ENCODE measurements around the gene PCED1A.
"Not testable (repeated sequence)": the region's sequence is repeated elsewhere in the genome, so short reads cannot be mapped to it uniquely, and the experiment has no call there.

Gene PCED1A

DNA sequence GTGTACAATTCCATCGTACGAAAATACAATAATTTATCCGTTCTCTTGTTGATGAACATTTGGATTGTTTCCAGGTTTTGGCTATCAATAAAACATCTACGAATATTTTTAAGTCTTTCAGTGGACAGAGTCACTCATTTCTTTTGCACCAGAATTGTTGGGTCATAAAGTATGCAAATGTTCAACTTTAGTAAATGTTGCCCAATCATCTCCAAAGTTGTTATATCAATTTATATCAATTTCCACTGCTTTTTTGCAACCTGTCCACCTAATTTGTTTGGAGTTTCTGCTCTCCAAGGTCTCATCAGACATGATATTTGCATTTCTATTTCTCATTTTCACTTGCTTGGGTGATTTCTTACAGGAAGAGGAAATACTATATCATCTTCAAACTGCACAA, 13.8 kb downstream of the PCED1A start:
- no peak for DNase-seq (ENCODE audit: low read depth)

DNA sequence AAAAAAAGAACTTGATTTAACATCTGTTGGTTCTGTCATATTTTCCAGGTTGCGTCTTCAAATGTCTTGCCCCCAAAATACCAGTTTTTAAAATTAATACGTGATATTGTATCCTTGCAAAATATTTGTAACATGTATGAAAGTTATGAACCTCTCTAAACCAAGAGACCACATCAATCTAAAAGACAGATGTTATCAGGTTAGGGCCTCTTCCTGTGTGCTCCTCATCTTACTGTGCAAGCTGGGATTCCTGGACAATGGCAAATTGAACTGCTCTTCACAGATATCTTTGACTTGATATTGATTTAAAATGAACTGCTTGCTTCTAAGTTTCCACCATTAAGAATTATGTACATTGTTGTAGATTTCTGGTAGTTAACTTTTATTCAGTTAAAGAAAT, 14.7 kb downstream of the PCED1A start:
- no peak for DNase-seq (ENCODE audit: low read depth)

DNA sequence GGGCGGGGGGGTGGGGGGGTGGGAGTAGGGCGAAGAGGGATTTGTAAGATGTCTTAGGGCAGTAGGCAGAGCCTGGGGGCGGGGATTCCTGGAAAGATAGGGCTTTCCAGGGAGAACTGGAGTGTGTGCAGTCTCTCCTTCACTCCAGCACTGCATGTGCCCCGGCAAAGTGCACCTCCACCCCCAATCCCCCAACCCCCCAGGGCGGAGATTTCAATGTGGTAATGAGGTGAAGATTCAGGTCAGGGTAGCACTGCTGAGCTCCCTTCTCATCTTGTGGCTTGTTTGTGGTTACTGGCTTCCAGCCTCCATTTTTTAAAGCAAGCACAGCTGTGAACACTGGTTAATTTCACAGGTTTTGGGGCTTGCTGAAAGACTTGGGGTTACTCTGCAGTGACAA, 18.4 kb downstream of the PCED1A start:
- DNase-seq (ENCODE audit: low read depth), result peak; percentile 23

DNA sequence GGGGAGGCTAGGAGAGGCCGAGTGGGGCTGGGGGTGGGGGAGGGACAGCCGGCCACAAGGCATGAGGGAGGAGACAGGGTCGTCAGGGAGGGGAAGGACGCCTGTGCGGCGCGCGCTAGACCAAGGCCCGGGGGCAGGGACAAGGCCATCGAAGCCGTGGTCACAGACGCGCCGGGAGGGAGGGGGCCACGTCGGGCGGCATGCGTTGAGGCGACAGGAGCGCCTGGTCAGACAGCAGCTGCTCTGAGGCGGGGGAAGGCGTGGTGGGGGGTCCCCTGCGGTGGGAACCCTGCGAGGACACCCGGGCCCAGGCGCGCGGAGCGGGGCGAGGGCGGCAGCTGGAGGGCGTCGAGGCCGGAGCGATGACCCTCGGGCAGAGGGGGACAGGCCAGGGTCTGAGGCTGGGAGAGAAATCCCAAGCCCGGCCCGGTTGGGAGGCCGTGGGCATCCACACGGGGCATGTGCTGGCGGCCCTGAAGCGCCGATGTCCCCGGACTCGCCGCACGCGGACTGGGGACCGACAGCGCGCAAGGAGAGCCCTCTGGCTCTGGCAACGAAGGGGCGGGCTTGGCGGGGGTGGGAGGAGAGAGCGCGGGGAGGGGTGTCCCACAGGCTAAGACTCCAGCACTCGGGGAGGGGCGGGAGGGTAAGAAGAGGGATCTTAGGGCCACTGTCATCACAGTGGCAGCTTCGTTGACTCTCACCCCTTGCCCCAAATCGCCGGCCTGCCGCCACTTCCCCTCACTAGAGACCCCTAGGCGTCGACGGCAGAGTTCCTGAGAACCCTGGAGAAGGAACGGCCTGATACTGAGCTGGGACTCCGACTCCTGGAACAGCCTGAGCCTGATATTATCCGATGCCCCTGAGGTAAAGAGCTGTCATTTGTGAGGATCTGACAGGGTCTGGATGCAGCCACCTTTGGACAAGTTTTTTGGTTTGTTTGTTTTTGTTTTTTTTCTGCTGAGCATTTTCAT, 19.3 kb downstream of the PCED1A start:
- no peak for DNase-seq (ENCODE audit: low read depth)

DNA sequence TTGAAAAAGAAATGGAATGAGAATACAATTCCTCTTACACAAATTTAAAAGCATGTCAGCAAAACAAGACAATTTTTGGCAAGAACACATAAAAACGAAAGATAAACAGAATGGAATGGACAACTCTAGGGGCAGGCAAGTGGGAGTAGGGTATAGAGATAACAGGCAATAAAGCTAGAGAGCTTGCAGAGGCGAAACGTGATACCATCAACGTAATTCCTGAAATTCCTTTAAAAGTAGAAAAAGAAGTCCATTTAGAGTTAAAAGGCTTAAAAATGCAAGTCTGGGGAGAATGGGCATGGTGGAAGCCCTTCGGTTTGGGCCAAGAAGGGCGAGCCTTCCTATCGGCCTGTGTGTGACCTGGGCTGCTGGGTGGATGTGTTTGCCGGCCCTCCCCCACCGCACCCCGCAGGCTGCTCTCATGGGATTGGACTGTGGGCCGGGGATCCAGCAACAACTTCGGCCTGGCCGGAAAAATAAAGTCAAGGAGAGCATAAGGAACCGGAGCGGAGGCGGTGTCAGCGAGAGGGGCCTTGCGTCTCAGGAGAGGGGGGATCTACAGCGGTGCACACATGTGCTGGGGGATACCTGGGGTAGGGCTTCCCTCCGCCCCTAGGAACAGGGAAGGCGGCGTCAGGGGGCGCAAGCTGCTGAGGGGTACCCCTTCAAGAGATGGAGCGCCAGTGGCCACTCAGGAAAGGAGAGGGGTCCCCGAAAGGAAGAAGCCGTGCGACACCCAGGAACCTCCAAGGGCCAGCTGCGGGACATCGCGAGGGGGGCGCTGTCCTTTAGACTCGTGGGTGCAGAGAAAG, 20.2 kb downstream of the PCED1A start:
- DNase-seq (ENCODE audit: low read depth), result no peak

DNA sequence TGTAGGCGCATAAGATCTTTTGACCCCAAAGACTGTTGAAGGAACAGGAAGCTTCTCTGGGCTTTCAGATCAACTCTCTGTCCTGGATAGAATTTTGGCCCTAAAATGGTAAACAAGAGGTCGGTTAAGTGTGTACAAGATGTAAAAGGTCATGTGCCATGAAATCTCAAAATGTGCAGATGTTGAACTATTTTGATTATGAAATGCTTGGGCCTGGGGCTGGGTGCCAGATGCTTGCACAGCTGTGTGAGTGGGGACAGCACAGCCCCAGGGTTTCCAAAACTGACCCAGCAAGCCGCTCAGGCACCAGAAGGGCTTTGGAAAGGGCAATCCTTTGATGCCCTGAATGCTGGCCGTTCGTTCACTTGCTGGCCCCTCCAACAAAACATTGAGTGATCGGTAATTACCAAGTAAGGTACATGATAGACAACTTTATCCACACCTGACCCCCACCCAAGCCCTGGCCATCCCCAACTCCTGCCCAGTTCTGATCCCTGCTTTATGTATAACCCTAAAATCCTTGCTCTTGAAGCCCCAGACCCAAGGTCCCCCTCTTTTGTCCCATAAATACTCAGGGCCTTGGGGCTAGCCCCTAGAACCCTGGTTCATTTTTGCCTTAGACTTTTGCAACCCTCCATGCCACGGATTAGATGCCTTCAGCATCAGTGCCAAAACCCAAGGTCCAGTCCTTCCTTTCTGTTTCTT, 22.4 kb downstream of the PCED1A start:
- no peak for DNase-seq (ENCODE audit: low read depth)

DNA sequence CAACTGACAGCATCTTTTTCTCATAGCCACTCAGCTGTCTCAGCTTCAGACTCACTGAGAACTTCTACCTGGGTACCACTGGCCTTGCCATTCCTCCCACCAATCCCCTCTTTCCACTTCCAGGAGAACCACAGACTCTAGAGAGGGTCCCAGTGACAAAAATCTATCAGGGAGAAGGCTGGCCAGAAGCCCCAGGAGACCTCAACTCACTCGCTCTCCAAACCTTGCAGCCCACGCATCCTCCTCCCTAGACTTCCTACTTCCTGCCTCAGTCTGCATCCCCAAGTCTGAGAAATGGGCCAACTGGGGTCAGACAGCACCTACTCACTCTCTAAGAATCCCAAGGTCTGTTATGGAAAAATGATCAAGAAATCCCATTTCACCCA, 23.1 kb downstream of the PCED1A start:
- no peak for DNase-seq (ENCODE audit: low read depth)

DNA sequence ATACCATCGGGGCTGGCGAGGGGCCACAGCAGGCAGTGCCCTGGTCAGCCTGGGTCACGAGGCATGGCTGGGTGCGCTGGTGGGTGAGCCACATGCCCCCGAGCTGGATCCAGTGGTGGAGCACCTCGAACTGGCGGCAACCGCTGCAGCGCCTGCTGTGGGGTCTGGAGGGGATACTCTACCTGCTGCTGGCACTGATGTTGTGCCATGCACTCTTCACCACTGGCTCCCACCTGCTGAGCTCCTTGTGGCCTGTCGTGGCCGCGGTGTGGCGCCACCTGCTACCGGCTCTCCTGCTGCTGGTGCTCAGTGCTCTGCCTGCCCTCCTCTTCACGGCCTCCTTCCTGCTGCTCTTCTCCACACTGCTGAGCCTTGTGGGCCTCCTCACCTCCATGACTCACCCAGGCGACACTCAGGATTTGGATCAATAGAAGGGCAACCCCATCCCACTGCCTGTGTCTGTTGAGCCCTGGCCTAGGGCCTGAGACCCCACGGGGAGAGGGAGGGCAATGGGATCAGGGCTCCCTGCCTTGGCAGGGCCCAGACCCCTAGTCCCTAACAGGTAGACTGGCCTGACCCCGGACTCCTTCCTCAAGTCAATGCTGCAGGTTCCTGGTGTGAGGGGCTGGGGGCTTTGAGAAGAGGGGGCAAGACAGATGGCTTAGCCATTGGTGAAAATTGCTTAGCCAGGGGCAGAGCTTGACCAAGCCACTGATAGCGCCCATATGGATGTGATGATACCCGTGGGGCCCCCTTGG, 23.7 kb downstream of the PCED1A start:
- DNase-seq (ENCODE audit: low read depth), result no peak

DNA sequence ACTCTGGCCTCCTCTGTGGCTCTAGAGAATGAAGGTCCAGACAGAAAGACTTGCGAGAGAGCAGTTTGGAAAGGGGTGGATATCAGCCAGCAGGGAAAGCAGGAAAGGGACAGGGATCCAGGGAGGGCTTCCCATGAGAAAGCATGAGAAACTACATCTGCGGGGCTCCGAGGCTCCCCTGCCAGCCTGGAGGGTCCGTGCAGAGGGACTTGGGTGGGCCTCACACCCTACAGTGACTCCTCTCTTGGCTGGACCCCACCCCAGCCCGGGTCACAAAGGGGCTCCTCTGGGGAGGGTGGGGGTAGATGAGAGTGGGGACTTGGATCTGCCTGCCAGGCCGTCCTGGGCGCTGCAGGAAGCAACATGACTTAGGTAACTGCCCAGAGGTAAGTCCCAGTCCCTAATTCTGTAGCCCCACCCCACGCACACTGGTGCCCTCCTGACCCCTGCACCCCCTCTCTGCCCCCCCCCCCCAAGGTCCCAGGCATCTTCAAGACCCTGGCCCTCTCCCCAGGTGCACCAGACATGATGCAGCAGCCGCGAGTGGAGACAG, 24.3 kb downstream of the PCED1A start, which contains the start of gene TMEM239:
TMEM239 (plus strand) TSS at position 335 of the 553 bp plus-strand sequence; CDS start at position 526, 191 bp downstream.
- no peak for DNase-seq (ENCODE audit: low read depth)

DNA sequence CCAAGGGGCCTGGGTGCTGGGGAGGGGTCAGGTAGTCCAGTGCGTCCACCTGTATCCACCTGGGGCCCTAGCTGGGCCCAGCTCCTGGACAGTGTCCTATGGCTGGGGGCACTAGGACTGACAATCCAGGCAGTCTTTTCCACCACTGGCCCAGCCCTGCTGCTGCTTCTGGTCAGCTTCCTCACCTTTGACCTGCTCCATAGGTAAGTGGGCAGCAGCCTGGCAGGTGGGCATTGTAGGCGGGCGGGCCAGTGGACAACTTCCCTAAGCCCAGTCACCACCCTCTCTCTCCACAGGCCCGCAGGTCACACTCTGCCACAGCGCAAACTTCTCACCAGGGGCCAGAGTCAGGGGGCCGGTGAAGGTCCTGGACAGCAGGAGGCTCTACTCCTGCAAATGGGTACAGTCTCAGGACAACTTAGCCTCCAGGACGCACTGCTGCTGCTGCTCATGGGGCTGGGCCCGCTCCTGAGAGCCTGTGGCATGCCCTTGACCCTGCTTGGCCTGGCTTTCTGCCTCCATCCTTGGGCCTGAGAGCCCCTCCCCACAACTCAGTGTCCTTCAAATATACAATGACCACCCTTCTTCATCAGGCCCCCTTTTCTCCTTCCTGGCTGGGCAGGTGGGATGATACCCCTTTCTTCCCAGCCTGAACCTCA, 25.1 kb downstream of the PCED1A start:
- no peak for DNase-seq (ENCODE audit: low read depth)

DNA sequence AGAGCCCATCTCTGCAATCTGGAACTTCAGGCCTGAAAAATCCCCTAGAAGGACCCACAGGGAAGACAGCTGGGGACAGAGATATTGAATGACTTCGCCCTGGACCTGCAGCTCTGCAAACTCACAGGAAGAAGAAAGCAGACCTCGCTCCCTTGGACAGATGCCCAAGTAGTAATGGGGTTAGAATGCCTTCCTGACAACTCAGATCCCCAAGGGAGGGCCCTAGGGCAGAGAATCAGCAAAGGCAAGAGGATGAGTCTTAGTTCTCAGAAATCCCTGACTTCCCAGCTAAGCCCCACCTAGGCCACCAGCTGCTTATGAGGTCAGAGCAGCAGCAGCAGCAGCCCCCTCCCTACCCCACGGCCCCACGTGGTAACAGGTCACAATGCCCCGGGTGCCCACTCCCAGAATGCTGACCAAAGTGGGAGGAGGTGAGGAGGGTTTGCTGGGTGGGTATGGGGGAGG, 25.8 kb downstream of the PCED1A start, which contains the start of gene C20orf141:
C20orf141 (plus strand) TSS at position 401 of the 465 bp plus-strand sequence. CDS start 198 bp downstream, outside the sequence.
- no peak for DNase-seq (ENCODE audit: low read depth)

DNA sequence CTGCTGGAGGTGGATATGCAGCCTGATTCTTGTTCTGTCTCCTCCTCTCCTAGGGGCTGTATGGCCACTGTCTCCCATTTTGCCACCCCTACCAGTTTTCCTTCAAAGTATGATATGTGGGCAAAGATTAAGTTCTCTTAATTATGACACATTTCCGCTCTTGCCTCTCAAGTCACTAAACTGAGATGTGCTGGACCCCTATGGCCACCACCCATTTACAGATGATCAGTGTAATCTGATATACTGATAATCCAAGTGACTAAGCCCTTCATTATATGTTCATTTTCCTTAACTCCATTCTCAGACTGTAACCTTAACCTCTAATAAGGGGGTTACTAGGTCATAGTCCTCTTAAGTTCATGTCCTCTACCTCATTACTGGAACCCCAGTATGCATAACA, 26.4 kb downstream of the PCED1A start:
- no peak for DNase-seq (ENCODE audit: low read depth)

DNA sequence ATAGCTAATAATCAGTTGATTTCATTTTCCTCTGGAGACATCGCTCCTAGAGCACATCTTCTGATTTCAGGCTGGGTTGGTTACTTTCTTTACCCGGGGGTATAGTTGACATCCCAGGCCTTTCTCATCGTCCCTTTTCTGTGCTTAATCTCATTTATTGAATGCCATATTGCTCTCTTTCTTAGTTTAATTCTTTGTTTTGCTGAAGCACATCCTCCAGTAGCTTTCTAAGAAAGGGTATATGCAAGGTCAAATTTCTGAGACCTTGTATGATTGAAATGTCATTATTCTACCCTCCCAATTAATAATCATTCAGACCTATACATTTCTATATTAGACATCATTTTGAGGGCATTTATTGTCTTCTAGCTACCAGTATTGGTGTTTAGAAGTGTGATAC, 28.3 kb downstream of the PCED1A start:
- no peak for DNase-seq (ENCODE audit: low read depth)

DNA sequence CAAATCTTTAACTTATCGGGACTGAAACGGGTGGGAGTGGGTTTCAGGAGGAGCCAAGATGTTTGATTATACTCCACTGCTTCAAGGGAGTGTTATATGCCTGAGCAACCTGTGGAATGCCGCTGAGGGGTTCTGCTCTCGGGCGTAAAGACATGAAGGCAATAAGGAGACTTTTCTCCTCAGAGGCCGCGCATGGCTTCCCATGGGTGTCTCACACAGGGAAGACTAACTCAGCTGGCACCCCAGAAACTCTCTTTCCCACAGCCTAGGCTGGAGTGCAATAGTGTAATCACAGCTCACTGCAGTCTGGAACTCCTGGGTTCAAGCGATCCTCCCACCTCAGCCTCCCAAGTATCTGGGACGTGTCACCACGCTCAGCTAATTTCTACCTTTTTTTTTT, 30.8 kb downstream of the PCED1A start:
- no peak for DNase-seq (ENCODE audit: low read depth)

DNA sequence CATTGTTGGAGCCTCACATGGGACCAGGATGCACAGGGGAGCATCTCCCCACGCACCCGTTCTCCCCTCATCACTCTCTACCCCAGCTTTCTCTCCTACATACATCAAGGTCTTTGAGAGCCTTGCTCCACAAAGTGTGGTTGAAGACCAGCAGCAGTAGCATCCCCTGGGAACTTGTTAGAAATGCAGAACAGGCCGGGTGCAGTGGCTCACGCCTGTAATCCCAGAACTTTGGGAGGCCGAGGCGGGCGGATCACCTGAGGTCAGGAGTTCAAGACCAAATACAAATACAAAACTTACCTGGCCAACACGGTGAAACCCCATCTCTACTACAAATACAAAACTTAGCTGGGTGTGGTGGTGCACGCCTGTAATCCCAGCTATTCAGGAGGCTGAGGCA, 32.5 kb downstream of the PCED1A start:
- not testable (repeated sequence) for DNase-seq (ENCODE audit: low read depth)

DNA sequence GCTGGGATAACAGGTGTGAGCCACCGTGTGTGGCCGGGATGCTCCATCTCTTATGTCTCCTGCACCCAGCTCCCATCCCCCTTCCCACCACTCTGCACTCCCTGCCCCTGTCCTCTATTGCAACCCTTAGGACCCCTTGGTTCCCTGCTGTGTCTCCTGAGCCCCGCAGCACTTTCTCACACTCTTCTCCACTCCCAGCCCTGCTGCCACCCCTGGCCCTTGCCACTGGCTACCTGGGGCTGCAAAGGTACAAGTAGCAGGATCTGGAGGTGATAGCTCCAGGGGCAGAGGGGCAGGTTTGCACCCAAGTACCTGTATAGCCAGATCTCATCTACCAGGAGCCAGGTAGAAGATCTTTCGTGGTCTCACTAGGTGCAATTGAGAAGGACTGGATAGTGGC, 33.4 kb downstream of the PCED1A start:
- no peak for DNase-seq (ENCODE audit: low read depth)

DNA sequence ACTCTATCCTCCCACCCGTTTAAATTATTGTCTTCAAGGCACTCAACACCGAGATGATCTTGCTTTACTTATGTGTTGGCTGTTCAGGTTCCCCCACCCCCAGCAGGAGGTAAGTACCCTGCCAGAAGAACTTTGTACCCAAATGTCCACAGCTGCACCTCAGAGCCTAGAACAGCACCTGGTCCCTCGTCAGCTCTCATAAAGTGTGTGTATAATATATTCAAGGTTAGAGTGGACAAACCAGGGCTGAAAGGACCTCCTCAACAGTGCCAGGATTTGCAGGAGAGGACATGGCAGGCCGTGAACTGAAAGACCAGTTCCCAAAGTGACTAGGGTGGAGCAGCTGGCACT, 34.1 kb downstream of the PCED1A start:
- DNase-seq (ENCODE audit: low read depth), result no peak

DNA sequence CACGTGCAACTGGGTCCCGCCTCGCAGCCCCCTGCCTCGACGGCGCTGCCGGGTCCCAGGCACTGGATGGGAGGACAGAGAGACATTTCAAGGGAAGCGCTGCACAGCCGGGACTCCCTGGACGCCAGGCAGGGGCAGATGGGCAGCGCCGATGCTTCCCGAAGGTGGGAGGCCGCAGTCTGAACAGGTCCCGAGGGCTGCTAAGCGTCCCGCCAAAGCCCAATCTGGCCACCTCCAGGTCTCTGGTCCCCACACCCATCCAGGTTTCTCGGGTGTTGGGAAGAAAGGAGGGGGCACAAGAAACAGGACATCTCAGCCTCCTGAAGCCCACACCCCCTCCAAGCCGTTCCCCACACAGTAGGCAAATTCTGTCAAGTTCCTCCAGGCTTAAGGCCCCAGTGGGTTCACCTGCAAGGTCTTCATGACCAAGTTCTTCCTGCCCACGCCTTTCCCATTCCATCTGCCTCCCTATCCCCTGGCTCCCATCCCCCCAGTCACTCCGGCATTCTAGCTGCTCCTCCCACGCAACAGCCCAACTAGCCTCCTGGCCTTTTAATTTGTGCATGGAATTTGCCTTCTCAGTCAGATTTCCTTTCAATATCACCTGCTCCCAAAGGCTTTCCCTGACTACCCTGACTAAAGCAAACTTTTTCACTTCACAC, 34.6 kb downstream of the PCED1A start:
- no peak for DNase-seq (ENCODE audit: low read depth)

DNA sequence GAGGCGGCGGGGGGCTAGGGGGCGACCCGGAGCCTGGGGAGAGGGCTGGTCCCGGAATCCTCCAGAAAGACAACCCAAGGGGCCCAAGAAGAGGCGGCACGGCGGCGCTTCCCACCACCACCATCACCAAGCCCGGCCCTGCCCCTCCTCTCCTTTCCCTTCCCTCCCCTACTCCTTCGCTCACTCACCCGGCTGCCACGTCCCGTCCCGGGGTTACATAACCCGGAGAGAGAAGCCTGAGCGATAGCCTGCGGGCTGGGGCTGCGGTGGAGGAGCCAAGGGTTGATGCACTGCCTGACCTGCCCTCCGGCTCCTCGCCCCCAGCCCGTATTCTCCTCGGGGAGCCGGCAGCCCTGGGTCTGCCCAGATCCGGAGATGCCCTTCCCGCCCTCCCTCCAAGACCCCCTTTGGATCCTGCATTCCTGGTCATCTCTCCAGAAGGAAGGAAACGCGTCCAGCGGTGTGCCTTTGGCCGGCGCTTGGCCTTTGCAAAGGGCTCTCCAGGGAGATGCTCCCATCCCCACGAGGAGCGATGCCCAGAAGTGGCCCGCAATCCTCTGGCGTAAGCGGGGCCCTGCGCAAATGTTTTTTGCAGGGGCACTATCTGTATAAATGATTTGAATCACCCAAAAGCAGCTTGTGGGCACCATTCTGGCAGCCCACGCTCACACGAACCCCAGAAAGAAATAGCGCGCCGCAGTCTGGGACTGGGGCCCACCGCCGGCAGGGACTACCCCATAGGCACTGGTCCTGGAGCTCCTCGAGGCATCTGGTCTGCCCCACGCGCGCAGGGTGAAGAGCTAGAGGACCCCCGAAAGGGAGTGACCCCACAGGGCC, 35.4 kb downstream of the PCED1A start:
- DNase-seq (ENCODE audit: low read depth), result no peak
